Measurements from ENCODE around the gene TCFL5. TPM values are rescaled to one million over a fixed set of nuclear protein-coding genes. Genes with fewer than 3 reads are reported as not detected.
A peak's percentile ranks its signal among the peaks of the same experiment; 100 is the strongest.

Gene TCFL5
- total RNA-seq, 4 donors from 2014 or later: 12.3 to 29.7 (median 18.8) TPM

- no peaks in the 10 kb centered on the region for H3K9me3 ChIP-seq
- WGBS: 85% methylated on average over 4 of the region's 19 CpGs
- H3K4me3 ChIP-seq: no peak overlapping the region
- H3K27ac ChIP-seq (replicated peaks in 1 of 4): no peak overlapping the region
- intact Hi-C loops (cut with DNase I): no loop called here
- no peaks in the 10 kb centered on the region for H3K36me3 ChIP-seq
- DNase-seq (ENCODE audit: extremely low spot score): no peak
- peaks cover 45 to 67% (median 53%) of the 10 kb centered on the region in 4 donors for H3K4me1 ChIP-seq
- peaks cover 2 to 54% (median 18%) of the 10 kb centered on the region in 4 donors for H3K27me3 ChIP-seq
- TF ChIP-seq POLR2AphosphoS5 (IDR thresholded peaks at IDR 0.05) (no peak), POLR2A (IDR thresholded peaks at IDR 0.05; ENCODE audit: low read depth) (no peak), CTCF (IDR thresholded peaks at IDR 0.05) (no peak), EP300 (IDR thresholded peaks at IDR 0.05) (no peak)
Observed at GRCh38 chr20:62820962-62821725, 40.5 kb downstream of the TCFL5 start.

GRCh38 chr20:62820208-62820961, 41.2 kb downstream of the TCFL5 start:
- TF ChIP-seq POLR2A (IDR thresholded peaks at IDR 0.05; ENCODE audit: low read depth) (no peak), EP300 (IDR thresholded peaks at IDR 0.05) (no peak), POLR2AphosphoS5 (IDR thresholded peaks at IDR 0.05) (no peak), CTCF (IDR thresholded peaks at IDR 0.05) (no peak)
- no peak for DNase-seq (ENCODE audit: extremely low spot score)
- 69% methylated on average over 16 of the region's 23 CpGs for WGBS
- H3K9me3 ChIP-seq: no peaks in the 10 kb centered on the region
- peaks cover 52 to 73% (median 61%) of the 10 kb centered on the region in 4 donors for H3K4me1 ChIP-seq
- H3K27ac ChIP-seq (replicated peaks in 1 of 4): no peak overlapping the region
- no peaks in the 10 kb centered on the region for H3K36me3 ChIP-seq
- peaks cover 4 to 61% (median 25%) of the 10 kb centered on the region in 4 donors for H3K27me3 ChIP-seq
- intact Hi-C loops (cut with DNase I): no loop called here
- no peak overlapping the region for H3K4me3 ChIP-seq

- Histone ChIP-seq H3K27ac (replicated peaks in 1 of 4) (peak overlapping the region; percentile 41 to 71 (median 62)), H3K4me3 (no peak overlapping the region), H3K4me1 (peaks cover 54 to 73% (median 62%) of the 10 kb centered on the region in 4 donors), H3K9me3 (no peaks in the 10 kb centered on the region), H3K36me3 (no peaks in the 10 kb centered on the region), H3K27me3 (peaks cover 4 to 67% (median 31%) of the 10 kb centered on the region in 4 donors)
- no peak for DNase-seq (ENCODE audit: extremely low spot score)
- no peak for TF ChIP-seq POLR2A (IDR thresholded peaks at IDR 0.05; ENCODE audit: low read depth)
- TF ChIP-seq EP300 (IDR thresholded peaks at IDR 0.05): no peak
- TF ChIP-seq POLR2AphosphoS5 (IDR thresholded peaks at IDR 0.05): no peak
- no peak for TF ChIP-seq CTCF (IDR thresholded peaks at IDR 0.05)
- intact Hi-C loops (cut with DNase I): no loop called here
- 71% methylated on average over 11 of the region's 16 CpGs for WGBS
Observed at GRCh38 chr20:62819494-62820174, 42.0 kb downstream of the TCFL5 start.

- intact Hi-C loops (cut with DNase I): no loop called here
- no peak for DNase-seq (ENCODE audit: extremely low spot score)
- Histone ChIP-seq H3K4me3 (peak overlapping the region; percentile 2 to 59 (median 46)), H3K4me1 (peaks cover 46 to 67% (median 58%) of the 10 kb centered on the region in 4 donors), H3K27ac (replicated peaks in 1 of 4) (peak overlapping the region; percentile 41 to 71 (median 64)), H3K9me3 (no peaks in the 10 kb centered on the region), H3K36me3 (peaks cover 0 to 5% (median 3%) of the 10 kb centered on the region in 4 donors), H3K27me3 (peaks cover 4 to 71% (median 34%) of the 10 kb centered on the region in 4 donors)
- TF ChIP-seq EP300 (IDR thresholded peaks at IDR 0.05) (no peak), CTCF (IDR thresholded peaks at IDR 0.05) (no peak), POLR2AphosphoS5 (IDR thresholded peaks at IDR 0.05) (no peak), POLR2A (IDR thresholded peaks at IDR 0.05; ENCODE audit: low read depth) (no peak)
- 47% methylated on average over 8 of the region's 25 CpGs for WGBS
Observed at GRCh38 chr20:62818592-62819493, 42.8 kb downstream of the TCFL5 start.
